ENCODE measurements around the gene MERTK.
"Not testable (repeated sequence)": the region's sequence is repeated elsewhere in the genome, so short reads cannot be mapped to it uniquely, and the experiment has no call there.

Gene MERTK

DNA sequence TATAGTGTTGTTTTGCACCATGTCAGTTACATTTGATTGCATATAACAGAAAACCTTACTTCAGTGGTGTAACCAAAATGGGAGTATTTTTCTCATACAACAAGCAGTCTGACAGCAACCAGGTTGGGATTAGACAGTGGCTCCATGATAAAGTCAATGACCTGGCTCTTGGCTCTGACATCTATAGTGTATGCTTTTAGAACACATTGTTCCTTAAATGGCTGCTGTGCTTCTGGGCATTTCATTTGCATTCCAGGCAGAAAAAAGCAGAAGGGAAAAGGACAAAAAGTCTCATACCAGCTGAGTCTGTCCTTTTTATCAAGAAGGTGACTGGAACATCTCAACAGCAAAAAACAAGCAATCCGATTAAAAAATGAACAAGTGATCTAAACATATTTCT is 10.2 kb downstream of the MERTK start:
- in situ Hi-C loops (cut with MboI; ENCODE audit: low sequenced_read_pairs), result loop anchor here (10.0 kb wide), 1 partner anchor 126 kb away; no protein-coding TSS in a partner anchor

GRCh38 chr2:111909079-111909478 is 10.7 kb downstream of the MERTK start:
- in situ Hi-C loops (cut with MboI; ENCODE audit: low sequenced_read_pairs), result loop anchor here (10.0 kb wide), 1 partner anchor 126 kb away; no protein-coding TSS in a partner anchor

GRCh38 chr2:111909997-111910396 is 11.6 kb downstream of the MERTK start:
- in situ Hi-C loops (cut with MboI; ENCODE audit: low sequenced_read_pairs), result loop anchor here (10.0 kb wide), 1 partner anchor 125 kb away; no protein-coding TSS in a partner anchor

DNA sequence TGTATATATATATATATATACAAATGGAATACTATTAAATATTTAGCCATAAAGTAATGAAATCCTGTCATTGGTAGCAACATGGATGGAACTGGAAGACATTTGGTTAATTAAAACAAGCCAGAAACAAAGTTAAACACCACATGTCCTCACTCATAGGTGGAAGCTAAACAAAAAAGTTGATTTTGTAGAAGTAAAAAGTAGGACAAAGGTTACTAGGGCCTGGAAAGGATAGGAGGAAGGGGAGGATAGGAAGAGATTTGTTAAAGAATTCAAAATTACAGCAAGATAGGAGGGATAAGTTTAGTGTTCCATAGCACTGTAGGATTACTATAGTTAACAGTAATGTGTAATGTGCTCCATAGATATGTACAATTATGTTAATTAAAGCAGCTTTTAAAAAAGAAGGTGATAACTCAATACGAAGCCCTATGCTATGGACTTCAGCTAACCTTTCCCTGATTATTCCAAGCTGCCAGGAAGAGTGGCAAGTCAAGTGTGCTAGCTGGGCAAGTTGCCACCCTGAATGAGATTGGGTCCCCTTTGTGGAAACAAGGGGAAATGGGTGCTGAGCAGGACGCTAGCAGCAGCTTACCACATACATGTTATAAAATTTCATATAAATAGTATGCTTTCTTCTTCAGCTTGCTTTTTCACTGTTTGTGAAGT is 12.3 kb downstream of the MERTK start:
- in situ Hi-C loops (cut with MboI; ENCODE audit: low sequenced_read_pairs), result no loop called here

GRCh38 chr2:111911295-111911977 is 13.0 kb downstream of the MERTK start:
- in situ Hi-C loops (cut with MboI; ENCODE audit: low sequenced_read_pairs), result not testable (repeated sequence)

DNA sequence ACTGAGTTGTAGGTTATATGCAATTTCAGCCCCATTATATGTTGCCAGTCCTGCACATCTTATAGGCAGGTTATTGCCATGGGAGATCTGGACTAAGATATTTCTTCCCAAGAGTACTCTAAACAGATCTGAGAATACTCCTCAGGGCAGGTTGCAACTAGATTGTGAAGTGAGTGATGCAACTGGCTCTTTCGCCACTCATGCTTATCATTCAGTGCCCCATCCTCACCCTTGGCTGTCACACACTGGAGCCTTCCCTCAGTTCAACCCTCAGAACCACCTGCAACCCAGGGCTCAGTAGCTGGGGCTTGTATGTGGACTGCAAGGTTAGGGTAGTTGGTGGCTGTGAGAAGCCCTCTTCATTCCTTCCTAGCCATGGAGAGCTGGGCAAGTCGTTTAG is 14.1 kb downstream of the MERTK start:
- in situ Hi-C loops (cut with MboI; ENCODE audit: low sequenced_read_pairs), result no loop called here

DNA sequence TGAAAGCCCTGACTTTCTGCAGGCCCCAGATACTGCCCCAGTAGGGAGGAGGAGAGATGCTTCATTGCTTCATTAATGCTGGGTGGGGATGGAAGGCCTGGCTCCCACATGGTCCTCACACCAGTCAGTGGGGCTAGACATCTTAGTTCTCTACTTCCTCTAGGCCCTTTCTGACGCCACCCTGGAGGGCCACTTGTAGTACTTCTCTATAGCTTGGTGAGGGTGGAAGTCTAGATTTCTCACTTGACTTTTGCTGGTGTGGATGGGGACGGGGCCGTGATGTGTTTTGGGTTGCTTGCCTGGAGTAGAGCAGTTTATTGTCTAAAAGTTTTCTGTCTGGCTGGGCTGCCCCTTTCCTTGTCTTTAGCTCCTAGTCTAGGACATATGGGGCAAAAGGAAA is 18.7 kb downstream of the MERTK start:
- in situ Hi-C loops (cut with MboI; ENCODE audit: low sequenced_read_pairs), result no loop called here

DNA sequence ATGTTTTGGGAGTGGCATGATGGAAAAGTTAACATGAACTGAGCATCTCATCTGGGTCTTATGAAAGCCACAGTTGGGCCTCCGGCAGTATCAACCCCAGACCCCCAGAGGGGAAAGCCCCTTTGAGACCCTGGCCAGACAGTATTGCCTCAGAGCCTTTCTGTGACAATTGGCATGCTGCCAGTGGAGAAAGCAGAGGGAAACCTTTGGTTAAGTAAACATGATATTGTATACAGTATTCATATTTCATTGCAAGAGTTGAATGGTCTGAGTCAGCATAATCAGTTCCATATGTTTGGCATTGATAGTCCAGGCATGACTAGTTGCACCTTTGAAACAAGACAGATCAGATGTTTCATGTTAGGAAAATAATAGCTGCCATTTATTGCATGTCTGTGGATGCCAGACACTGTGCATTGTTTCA is 20.0 kb downstream of the MERTK start:
- in situ Hi-C loops (cut with MboI; ENCODE audit: low sequenced_read_pairs), result no loop called here

- in situ Hi-C loops (cut with MboI; ENCODE audit: low sequenced_read_pairs), result no loop called here
These were observed 21.0 kb downstream of the MERTK start for GRCh38 chr2:111919365-111919764.

- in situ Hi-C loops (cut with MboI; ENCODE audit: low sequenced_read_pairs), result no loop called here
These were observed 21.6 kb downstream of the MERTK start for GRCh38 chr2:111919794-111920608.

DNA sequence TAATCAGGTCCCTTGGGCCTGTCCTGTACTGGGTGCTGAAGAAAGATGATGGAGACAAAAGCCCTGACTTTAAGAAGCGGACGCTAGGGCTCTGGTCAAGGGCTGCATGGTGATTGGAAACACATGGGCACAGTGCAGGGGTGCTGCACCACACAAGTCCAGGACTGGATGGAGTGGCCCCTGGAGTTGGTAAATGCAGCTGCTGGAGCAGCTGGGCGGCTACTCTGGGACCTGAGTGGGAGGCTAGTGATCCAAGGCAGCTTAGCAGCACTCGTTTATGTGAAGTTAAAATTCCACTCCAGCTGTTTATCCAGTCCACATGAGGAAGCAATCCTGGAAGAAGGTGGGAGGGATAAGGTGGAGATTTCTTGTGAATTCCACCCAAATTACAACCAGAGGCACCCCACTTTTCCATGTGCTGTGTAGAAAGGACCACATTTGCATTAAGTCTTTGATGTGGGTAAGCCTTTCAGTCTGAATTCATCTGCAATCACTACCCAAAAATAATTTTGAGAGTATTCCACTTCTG is 24.9 kb downstream of the MERTK start:
- in situ Hi-C loops (cut with MboI; ENCODE audit: low sequenced_read_pairs), result no loop called here

- in situ Hi-C loops (cut with MboI; ENCODE audit: low sequenced_read_pairs), result no loop called here
These were observed 26.3 kb downstream of the MERTK start for GRCh38 chr2:111924617-111925107.

DNA sequence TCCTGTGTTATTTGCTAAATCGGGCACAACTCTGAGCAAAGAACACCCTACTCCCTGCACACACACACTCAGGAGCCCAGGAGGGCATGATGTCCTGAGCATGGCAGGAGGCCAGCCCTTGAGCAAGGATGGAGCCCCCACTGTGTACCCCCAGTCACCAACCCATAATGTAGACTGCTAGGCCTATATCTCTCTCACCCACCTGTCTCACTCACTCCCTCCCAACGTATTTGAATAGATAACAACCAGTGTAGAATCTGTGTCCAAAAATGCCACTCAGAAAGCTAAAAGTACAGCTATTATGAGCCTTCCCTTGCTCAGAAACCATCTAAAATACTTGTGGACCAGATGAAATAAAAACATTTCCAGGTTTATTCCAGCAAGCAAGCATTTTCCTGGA is 29.3 kb downstream of the MERTK start:
- in situ Hi-C loops (cut with MboI; ENCODE audit: low sequenced_read_pairs), result no loop called here

DNA sequence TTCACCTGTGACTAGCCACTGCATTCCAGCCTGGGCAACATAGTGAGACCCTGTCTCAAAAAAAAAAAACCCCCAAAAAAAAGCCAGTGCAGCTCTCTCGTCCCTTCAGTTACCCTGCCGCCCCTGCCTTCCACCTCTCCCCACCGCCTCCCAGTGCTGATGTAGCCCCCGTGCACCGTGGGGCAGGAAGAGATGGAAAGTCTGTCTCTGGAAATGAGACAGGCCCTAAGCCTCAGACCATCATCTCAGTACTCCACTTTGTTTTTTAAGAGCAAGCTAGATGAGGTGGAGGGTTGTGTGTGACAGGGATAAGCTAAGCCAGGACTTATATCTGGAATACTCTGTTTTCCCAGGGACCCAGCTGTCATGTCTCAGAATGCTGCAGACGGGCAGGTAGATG is 32.0 kb downstream of the MERTK start:
- in situ Hi-C loops (cut with MboI; ENCODE audit: low sequenced_read_pairs), result no loop called here

DNA sequence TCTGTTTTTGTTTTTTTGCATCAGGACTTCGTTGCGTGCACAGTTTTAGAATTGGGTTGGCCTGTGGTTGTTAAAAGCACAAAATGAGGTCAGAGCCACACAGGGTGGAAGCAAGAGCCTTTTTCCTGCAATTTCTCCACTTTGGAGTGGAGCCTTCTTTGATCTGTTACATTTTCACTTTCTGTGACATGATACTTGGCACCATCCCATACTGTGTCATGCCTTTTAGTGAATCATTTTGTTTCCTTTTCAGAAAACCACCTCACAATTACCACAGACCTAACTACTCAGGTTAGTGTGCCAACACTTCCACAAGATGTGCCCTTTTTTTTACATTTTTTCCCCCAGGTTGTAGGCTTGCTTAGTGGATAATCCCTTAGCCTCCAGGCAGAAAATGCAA is 32.5 kb downstream of the MERTK start:
- in situ Hi-C loops (cut with MboI; ENCODE audit: low sequenced_read_pairs), result no loop called here

DNA sequence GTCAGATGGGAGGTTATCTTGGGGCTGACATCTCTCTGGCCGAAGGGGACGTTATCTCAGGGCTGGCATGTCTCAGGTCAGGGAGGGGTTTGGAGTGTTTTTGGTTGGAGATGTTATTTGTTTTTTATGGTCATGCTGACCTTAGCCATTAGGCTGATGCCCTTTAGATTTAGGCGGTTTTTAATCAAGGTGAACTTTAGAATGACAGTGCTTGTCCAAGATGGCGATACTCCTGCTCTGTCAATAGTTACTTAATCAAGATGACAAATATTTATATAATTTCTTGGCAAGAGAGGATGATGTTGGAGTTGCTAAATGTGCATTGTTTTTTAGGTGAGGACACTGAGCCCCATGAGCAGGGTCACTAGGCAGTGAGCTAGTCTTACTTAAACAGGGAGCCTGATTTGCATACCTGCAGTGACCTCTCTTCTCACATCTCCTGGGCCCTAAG is 34.5 kb downstream of the MERTK start:
- in situ Hi-C loops (cut with MboI; ENCODE audit: low sequenced_read_pairs), result no loop called here

DNA sequence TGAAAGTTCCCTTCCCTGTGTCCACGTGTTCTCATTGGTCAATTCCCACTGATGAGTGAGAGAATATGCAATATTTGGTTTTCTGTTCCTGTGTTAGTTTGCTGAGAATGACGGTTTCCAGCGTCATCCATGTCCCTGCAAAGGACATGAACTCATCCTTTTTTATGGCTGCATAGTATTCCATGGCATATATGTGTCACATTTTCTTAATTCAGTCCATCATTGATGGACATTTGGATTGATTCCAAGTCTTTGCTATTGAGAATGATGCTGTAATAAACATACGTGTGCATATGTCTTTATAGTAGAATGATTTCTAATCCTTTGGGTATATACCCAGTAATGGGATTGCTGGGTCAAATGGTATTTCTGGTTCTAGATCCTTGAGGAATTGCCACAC is 35.5 kb downstream of the MERTK start:
- in situ Hi-C loops (cut with MboI; ENCODE audit: low sequenced_read_pairs), result not testable (repeated sequence)

GRCh38 chr2:111936881-111937280 is 38.5 kb downstream of the MERTK start:
- in situ Hi-C loops (cut with MboI; ENCODE audit: low sequenced_read_pairs), result no loop called here

GRCh38 chr2:111938392-111938791 is 40.0 kb downstream of the MERTK start:
- in situ Hi-C loops (cut with MboI; ENCODE audit: low sequenced_read_pairs), result no loop called here

DNA sequence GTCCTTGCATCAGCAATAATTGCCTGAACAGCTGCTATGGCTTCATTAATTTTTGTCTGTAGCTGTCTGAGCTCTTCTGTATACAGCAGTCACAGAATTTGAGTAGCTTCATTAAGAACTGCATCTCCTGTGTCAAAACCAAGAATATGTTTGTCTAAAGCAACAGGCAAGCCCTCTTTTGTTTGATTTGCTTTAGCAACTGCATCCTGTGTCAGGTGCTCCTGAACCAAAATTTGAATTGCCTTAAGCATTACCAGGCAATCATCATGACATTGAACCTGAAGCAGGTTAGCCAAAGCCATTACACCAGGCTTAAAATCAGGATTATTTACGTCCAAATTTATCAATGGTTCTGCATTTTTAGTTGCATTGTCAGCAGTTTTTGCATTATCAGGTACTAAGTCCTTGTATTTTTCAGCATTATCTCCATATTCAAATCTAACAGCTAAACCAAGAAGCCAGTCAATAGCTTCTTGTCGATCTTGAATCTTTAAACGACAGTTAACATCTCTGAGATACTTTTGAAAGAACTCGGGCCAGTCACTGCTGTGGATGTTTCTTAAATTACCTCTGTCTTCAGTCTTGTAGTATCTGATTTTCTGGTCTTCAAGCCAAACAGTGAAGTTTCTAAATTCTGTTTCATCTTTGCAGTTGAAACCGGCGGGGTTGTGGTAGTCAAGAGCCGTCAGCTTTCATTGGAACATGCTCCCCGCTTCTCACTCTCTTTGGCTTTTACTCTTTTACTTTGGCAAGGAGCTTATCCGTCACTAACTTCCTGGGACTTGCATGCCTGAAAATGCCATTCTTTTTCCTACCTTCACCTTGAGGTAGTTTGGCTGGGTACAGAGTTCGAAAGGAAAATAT is 42.2 kb downstream of the MERTK start:
- in situ Hi-C loops (cut with MboI; ENCODE audit: low sequenced_read_pairs), result no loop called here
